Natural killer cell treated with Interleukin-12 subunit alpha and Interleukin-12 subunit beta and Interleukin-15 and Interleukin-18, amount 100 ng/mL, for 72 hours (primary cell): ENCODE measurements around the gene HABP2. TPM values are rescaled to one million over a fixed set of nuclear protein-coding genes. Genes with fewer than 3 reads are reported as not detected.

Experiments
- ATAC-seq, 2 donors: fragments of 150-1000 bp; cut with Tn5 transposase in 1 of 2; sonication (Bioruptor Pico), chemical (Tn5 transposase) in 1 of 2; 2 replicates each; pipeline ENCODE4 v1.10.0; 2021
- DNase-seq: peaks from one replicate; pipeline ENCODE4 v3.0.0; 2022; ENCODE audit warnings: low spot score
- H3K27ac Mint-ChIP-seq, 2 donors: 1 replicate in 1 of 2; 2 replicates in 1 of 2; pipeline ENCODE4 v1.8.0; 2022; ENCODE audit warnings: mixed read lengths in 2 of 2, mild to moderate bottlenecking in 1 of 2, moderate library complexity in 1 of 2
- H3K27me3 Mint-ChIP-seq, 2 donors: 1 replicate in 1 of 2; 2 replicates in 1 of 2; pipeline ENCODE4 v1.8.0; 2022; ENCODE audit warnings: mixed read lengths in 2 of 2
- H3K36me3 Mint-ChIP-seq: one replicate; pipeline ENCODE4 v1.8.0; 2022; ENCODE audit warnings: mixed read lengths
- H3K4me1 Mint-ChIP-seq, 2 donors: 1 replicate in 1 of 2; 2 replicates in 1 of 2; pipeline ENCODE4 v1.8.0; 2022; ENCODE audit warnings: low read depth in 2 of 2, mixed read lengths in 2 of 2, mild to moderate bottlenecking in 1 of 2
- H3K4me3 Mint-ChIP-seq: one replicate; pipeline ENCODE4 v1.8.0; 2022; ENCODE audit warnings: mixed read lengths
- H3K9me3 Mint-ChIP-seq: 2 replicates; pipeline ENCODE4 v1.8.0; 2022; ENCODE audit warnings: mixed read lengths
- total RNA-seq, 2 donors: library from RNA; stranded (reverse); gene quantifications; one replicate each; pipeline ENCODE4 v1.2.3, GENCODE V29; 2022

HABP2 gene
- total RNA-seq, 2 donors from 2014 or later: not detected

GRCh38 chr10:113520690-113521474, 32.0 kb upstream of the HABP2 start:
- H3K36me3 Mint-ChIP-seq: no peaks in the 10 kb centered on the region
- ATAC-seq: no peak
- H3K9me3 Mint-ChIP-seq: no peaks in the 10 kb centered on the region
- no peak overlapping the region for H3K4me3 Mint-ChIP-seq
- peaks cover 11 to 27% of the 10 kb centered on the region in 2 donors for H3K27me3 Mint-ChIP-seq
- no peaks in the 10 kb centered on the region for H3K4me1 Mint-ChIP-seq
- no peak for DNase-seq
- H3K27ac Mint-ChIP-seq: no peak overlapping the region

- H3K9me3 Mint-ChIP-seq: no peaks in the 10 kb centered on the region
- no peak for ATAC-seq
- no peak overlapping the region for H3K4me3 Mint-ChIP-seq
- no peaks in the 10 kb centered on the region for H3K36me3 Mint-ChIP-seq
- no peak overlapping the region for H3K27ac Mint-ChIP-seq
- H3K4me1 Mint-ChIP-seq: no peaks in the 10 kb centered on the region
- H3K27me3 Mint-ChIP-seq: peaks cover 11 to 27% of the 10 kb centered on the region in 2 donors
- no peak for DNase-seq
These were observed 31.4 kb upstream of the HABP2 start for GRCh38 chr10:113521475-113521795.

DNA sequence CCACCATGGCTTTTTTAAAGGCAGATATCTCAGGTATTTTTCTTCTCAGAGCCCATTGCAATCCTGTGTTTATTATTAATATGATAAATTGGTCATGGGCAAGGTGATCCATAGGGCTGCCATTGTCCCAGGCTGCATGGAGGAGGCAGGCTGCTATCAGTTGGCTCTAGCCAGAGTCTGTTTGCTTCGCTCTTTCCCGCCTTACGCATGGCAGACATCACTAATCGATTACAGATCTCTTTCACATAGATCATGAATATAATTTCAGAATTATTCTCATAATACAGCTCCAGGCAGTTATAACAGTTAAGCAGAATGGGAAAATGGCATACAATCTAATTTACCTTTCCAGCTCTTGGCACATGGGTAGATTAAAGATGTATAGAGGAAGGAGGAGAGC, 30.4 kb upstream of the HABP2 start:
- Mint-ChIP-seq H3K4me1 (no peaks in the 10 kb centered on the region), H3K36me3 (no peaks in the 10 kb centered on the region), H3K27ac (no peak overlapping the region), H3K9me3 (no peaks in the 10 kb centered on the region), H3K27me3 (peaks cover 7 to 22% of the 10 kb centered on the region in 2 donors), H3K4me3 (no peak overlapping the region)
- DNase-seq (no peak), ATAC-seq (no peak)

- ATAC-seq (no peak), DNase-seq (no peak)
- no peaks in the 10 kb centered on the region for H3K4me1 Mint-ChIP-seq
- H3K27ac Mint-ChIP-seq: no peak overlapping the region
- no peaks in the 10 kb centered on the region for H3K9me3 Mint-ChIP-seq
- H3K27me3 Mint-ChIP-seq: peaks cover 5 to 20% of the 10 kb centered on the region in 2 donors
- no peaks in the 10 kb centered on the region for H3K36me3 Mint-ChIP-seq
- H3K4me3 Mint-ChIP-seq: no peak overlapping the region
These were observed 29.8 kb upstream of the HABP2 start for GRCh38 chr10:113523071-113523470.

DNA sequence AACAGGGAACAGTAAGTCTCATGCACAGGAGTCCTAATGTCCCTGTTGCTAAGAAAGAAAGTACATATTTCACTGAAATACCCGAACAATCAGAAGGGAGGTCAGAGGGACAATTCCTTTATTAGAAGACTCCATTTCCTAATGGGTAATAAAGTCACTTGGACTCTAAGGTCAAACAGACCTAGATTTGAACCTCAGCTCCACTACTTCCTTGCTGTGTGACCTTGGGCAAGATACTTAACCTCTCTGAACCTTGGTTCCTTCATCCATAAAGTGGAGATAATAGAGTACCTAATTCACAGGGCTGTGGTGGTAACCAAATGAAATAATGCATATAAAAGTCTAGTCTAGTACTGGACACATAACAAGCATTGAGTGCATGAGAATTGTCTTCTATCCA, 29.2 kb upstream of the HABP2 start:
- no peak for ATAC-seq
- no peak for DNase-seq
- no peaks in the 10 kb centered on the region for H3K36me3 Mint-ChIP-seq
- no peak overlapping the region for H3K4me3 Mint-ChIP-seq
- no peaks in the 10 kb centered on the region for H3K9me3 Mint-ChIP-seq
- peaks cover 5 to 20% of the 10 kb centered on the region in 2 donors for H3K27me3 Mint-ChIP-seq
- no peaks in the 10 kb centered on the region for H3K4me1 Mint-ChIP-seq
- no peak overlapping the region for H3K27ac Mint-ChIP-seq

GRCh38 chr10:113524120-113524519, 28.7 kb upstream of the HABP2 start:
- no peaks in the 10 kb centered on the region for H3K4me1 Mint-ChIP-seq
- H3K4me3 Mint-ChIP-seq: no peak overlapping the region
- no peak for ATAC-seq
- no peak overlapping the region for H3K27ac Mint-ChIP-seq
- DNase-seq: no peak
- H3K9me3 Mint-ChIP-seq: no peaks in the 10 kb centered on the region
- H3K27me3 Mint-ChIP-seq: peaks cover 5 to 20% of the 10 kb centered on the region in 2 donors
- no peaks in the 10 kb centered on the region for H3K36me3 Mint-ChIP-seq

GRCh38 chr10:113524539-113525490, 28.0 kb upstream of the HABP2 start:
- DNase-seq: no peak
- Mint-ChIP-seq H3K9me3 (no peaks in the 10 kb centered on the region), H3K4me3 (no peak overlapping the region), H3K27me3 (peaks cover 8 to 20% of the 10 kb centered on the region in 2 donors), H3K27ac (no peak overlapping the region), H3K36me3 (no peaks in the 10 kb centered on the region), H3K4me1 (no peaks in the 10 kb centered on the region)
- no peak for ATAC-seq

DNA sequence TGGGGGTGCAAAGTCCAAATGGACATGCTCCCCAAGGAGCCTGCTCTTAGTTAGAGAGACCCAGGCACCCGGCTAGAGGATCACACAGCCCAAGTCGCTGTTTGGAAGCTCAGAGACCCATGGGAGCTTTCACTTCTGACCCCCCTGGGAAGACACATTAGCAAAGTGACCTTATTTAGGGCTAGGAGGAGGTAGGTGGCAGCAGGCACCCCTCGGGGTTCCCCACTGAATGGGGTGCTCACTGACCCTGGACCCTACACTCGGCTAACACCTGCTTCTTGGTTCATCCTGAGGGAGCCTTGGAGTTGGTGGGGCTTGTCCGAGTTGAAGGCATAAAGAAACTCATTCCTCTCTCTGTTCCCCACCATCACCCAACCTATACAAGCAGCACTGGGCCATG, 27.1 kb upstream of the HABP2 start:
- Mint-ChIP-seq H3K9me3 (no peaks in the 10 kb centered on the region), H3K27ac (no peak overlapping the region), H3K36me3 (no peaks in the 10 kb centered on the region), H3K27me3 (peaks cover 8 to 18% of the 10 kb centered on the region in 2 donors), H3K4me3 (no peak overlapping the region), H3K4me1 (no peaks in the 10 kb centered on the region)
- ATAC-seq (no peak), DNase-seq (no peak)

GRCh38 chr10:113527211-113527906, 25.5 kb upstream of the HABP2 start:
- Mint-ChIP-seq H3K27ac (no peak overlapping the region), H3K9me3 (no peaks in the 10 kb centered on the region), H3K27me3 (peaks cover 8 to 11% of the 10 kb centered on the region in 2 donors), H3K4me3 (no peak overlapping the region), H3K36me3 (no peaks in the 10 kb centered on the region), H3K4me1 (no peaks in the 10 kb centered on the region)
- no peak for ATAC-seq
- no peak for DNase-seq

- H3K4me1 Mint-ChIP-seq: no peaks in the 10 kb centered on the region
- H3K4me3 Mint-ChIP-seq: no peak overlapping the region
- DNase-seq (no peak), ATAC-seq (no peak)
- H3K27me3 Mint-ChIP-seq: peaks cover 0 to 8% of the 10 kb centered on the region in 2 donors
- H3K27ac Mint-ChIP-seq: no peak overlapping the region
- H3K9me3 Mint-ChIP-seq: no peaks in the 10 kb centered on the region
- no peaks in the 10 kb centered on the region for H3K36me3 Mint-ChIP-seq
These were observed 24.0 kb upstream of the HABP2 start for GRCh38 chr10:113528876-113529275.

GRCh38 chr10:113529575-113529974, 23.3 kb upstream of the HABP2 start:
- Mint-ChIP-seq H3K36me3 (no peaks in the 10 kb centered on the region), H3K9me3 (no peaks in the 10 kb centered on the region), H3K27ac (no peak overlapping the region), H3K27me3 (peaks cover 4 to 8% of the 10 kb centered on the region in 2 donors), H3K4me1 (no peaks in the 10 kb centered on the region), H3K4me3 (no peak overlapping the region)
- DNase-seq (no peak), ATAC-seq (no peak)

DNA sequence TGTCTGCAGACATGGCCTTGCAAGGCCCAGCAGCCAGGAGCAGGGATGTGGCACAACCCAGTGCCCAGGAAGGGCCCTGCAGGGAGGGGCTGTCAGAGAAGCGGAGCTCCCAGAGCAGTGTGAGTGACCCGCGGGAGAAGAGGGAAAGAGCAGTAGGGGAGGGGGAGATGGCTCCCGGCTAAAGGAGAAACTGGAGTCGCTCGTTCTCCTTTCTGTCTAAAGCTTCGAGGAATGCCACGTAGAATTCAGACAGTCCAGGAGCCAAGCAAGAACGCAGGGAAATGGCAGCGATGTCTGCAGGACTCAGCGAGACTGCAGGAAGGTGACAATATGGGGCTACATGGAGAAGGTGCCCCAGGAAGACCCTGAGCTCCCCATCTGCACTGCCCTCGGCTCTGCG, 22.4 kb upstream of the HABP2 start:
- no peaks in the 10 kb centered on the region for H3K36me3 Mint-ChIP-seq
- ATAC-seq (no peak), DNase-seq (no peak)
- peaks cover 4 to 13% of the 10 kb centered on the region in 2 donors for H3K27me3 Mint-ChIP-seq
- H3K9me3 Mint-ChIP-seq: peaks cover 3% of the 10 kb centered on the region
- H3K4me3 Mint-ChIP-seq: no peak overlapping the region
- no peaks in the 10 kb centered on the region for H3K4me1 Mint-ChIP-seq
- H3K27ac Mint-ChIP-seq: no peak overlapping the region

- Mint-ChIP-seq H3K36me3 (no peaks in the 10 kb centered on the region), H3K27me3 (peaks cover 4 to 13% of the 10 kb centered on the region in 2 donors), H3K27ac (no peak overlapping the region), H3K4me3 (no peak overlapping the region), H3K9me3 (peaks cover 3% of the 10 kb centered on the region), H3K4me1 (no peaks in the 10 kb centered on the region)
- ATAC-seq (no peak), DNase-seq (no peak)
These were observed 20.1 kb upstream of the HABP2 start for GRCh38 chr10:113532724-113533123.

DNA sequence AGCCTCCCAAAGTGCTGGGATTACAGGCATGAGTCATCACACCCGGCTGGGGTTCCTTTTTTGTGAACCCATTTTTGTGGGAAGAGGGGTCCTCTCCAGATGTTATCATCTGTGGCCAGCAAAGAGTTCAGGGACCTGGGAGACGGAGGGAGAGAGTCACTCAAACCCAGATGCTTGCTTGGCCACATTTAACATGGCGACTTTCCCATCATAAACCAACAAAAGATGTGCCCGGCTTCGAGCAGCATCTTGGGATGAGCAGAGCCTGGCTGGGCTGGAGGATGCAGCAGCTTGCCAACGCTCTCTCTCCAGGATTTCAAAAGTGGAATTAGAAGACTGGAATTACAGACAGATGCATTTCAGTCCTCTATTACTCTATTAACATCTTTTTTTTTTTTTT, 19.1 kb upstream of the HABP2 start:
- peaks cover 3% of the 10 kb centered on the region for H3K9me3 Mint-ChIP-seq
- ATAC-seq: no peak

More for the DNA sequence above, 19.1 kb upstream of the HABP2 start:
- no peak for DNase-seq
- Mint-ChIP-seq H3K4me1 (no peaks in the 10 kb centered on the region), H3K27me3 (peaks cover 4 to 13% of the 10 kb centered on the region in 2 donors), H3K27ac (no peak overlapping the region), H3K36me3 (no peaks in the 10 kb centered on the region), H3K4me3 (no peak overlapping the region)
